Thyroid gland (tissue), 4 donors: ENCODE results near the gene SMG9.

Experiments
- POLR2A ChIP-seq, 2 donors: fragments of 450-650 bp; IDR thresholded peaks; one replicate each; pipeline ENCODE4 v1.6.1; 2017; ENCODE audit warnings: antibody characterized with exemption in 2 of 2, mild to moderate bottlenecking in 2 of 2, moderate library complexity in 1 of 2
- TF ChIP-seq, protein P1 (sequence below), 6 experiments: fragments of 200-600 bp in 3 of 6; fragments of 450-650 bp in 3 of 6; sonication (generic) in 3 of 6; IDR thresholded peaks; one replicate each; pipeline ENCODE4 v1.5.1; 2016 to 2019; ENCODE audit warnings: antibody characterized with exemption in 6 of 6, mild to moderate bottlenecking in 2 of 6, inconsistent platforms in 1 of 6, moderate library complexity in 1 of 6

DNA sequence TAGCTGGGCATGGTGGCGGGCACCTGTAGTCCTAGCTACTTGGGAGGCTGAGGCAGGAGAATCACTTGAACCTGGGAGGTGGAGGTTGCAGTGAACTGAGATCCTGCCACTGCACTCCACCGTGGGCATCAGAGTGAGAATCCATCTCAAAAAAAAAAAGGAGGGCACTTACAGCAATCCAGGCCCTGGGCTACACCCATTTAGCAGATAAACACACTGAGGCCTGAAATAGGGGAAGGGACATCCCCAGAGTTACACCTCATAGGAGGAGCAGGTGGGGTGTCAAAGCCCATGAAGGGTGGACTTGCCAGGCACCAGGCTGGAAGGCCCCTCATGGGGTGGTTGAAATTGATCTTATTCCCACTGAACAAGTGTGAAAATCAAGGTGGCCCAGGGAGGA, 70.9 kb downstream of the SMG9 start:
- TF ChIP-seq, protein P1, sequence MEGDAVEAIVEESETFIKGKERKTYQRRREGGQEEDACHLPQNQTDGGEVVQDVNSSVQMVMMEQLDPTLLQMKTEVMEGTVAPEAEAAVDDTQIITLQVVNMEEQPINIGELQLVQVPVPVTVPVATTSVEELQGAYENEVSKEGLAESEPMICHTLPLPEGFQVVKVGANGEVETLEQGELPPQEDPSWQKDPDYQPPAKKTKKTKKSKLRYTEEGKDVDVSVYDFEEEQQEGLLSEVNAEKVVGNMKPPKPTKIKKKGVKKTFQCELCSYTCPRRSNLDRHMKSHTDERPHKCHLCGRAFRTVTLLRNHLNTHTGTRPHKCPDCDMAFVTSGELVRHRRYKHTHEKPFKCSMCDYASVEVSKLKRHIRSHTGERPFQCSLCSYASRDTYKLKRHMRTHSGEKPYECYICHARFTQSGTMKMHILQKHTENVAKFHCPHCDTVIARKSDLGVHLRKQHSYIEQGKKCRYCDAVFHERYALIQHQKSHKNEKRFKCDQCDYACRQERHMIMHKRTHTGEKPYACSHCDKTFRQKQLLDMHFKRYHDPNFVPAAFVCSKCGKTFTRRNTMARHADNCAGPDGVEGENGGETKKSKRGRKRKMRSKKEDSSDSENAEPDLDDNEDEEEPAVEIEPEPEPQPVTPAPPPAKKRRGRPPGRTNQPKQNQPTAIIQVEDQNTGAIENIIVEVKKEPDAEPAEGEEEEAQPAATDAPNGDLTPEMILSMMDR (IDR thresholded peaks at IDR 0.05), result no peak
- no peak for TF ChIP-seq POLR2A (IDR thresholded peaks at IDR 0.05)
